CD4-positive, alpha-beta memory T cell (primary cell): ENCODE measurements around the gene EDC4. TPM values are rescaled to one million over a fixed set of nuclear protein-coding genes. Genes with fewer than 3 reads are reported as not detected.

Experiments
- CTCF ChIA-PET: fragments of 350-600 bp; sonication (Branson Sonifier 250); formaldehyde crosslinking; loops from one replicate; lab custom pipeline; 2021; ENCODE audit warnings: inconsistent platforms; ENCODE audit not compliant: partially characterized antibody; lab: Charles Lee
- POLR2A ChIA-PET: fragments of 350-600 bp; sonication (Branson Sonifier 250); formaldehyde crosslinking; loops from one replicate; lab custom pipeline; 2021; ENCODE audit not compliant: partially characterized antibody; lab: Charles Lee
- DNase-seq, 5 donors: peaks; one replicate each; pipeline versions ENCODE4 v3.0.0 to v3.0.0-alpha.2; 2020 to 2022; ENCODE audit warnings: mixed read lengths in 1 of 5
- H3K27ac ChIP-seq: one replicate; pipeline ENCODE4 v1.7.0; 2013; ENCODE audit warnings: low read depth, low read length
- H3K27me3 ChIP-seq: 2 replicates; pipeline ENCODE4 v1.7.0; 2013; ENCODE audit warnings: mild to moderate bottlenecking, low read length, moderate library complexity; ENCODE audit not compliant: insufficient read depth
- H3K36me3 ChIP-seq: 2 replicates; pipeline ENCODE4 v1.7.0; 2013; ENCODE audit warnings: mild to moderate bottlenecking, low read length, moderate library complexity; ENCODE audit not compliant: insufficient read depth
- H3K4me1 ChIP-seq: 2 replicates; pipeline ENCODE4 v1.7.0; 2013; ENCODE audit warnings: mild to moderate bottlenecking, low read length, moderate library complexity; ENCODE audit not compliant: insufficient read depth
- H3K4me3 ChIP-seq, 2 donors: one replicate each; pipeline ENCODE4 v1.7.0; 2013; ENCODE audit warnings: low read length in 2 of 2, mild to moderate bottlenecking in 1 of 2
- H3K9me3 ChIP-seq, 2 donors: one replicate each; pipeline ENCODE4 v1.7.0; 2013; ENCODE audit warnings: low read length in 2 of 2, control low read depth in 1 of 2; ENCODE audit not compliant: control insufficient read depth in 1 of 2
- H3K27ac Mint-ChIP-seq, 7 donors: one replicate each; pipeline ENCODE4 v1.8.0; 2020 to 2021; ENCODE audit warnings: mixed read lengths in 7 of 7, mild to moderate bottlenecking in 6 of 7, inconsistent platforms in 3 of 7, moderate library complexity in 3 of 7
- H3K27me3 Mint-ChIP-seq, 2 donors: one replicate each; pipeline ENCODE4 v1.8.0; 2020 to 2021; ENCODE audit warnings: mixed read lengths in 2 of 2
- H3K36me3 Mint-ChIP-seq, 2 donors: one replicate each; pipeline ENCODE4 v1.8.0; 2020 to 2021; ENCODE audit warnings: mixed read lengths in 2 of 2, inconsistent platforms in 1 of 2, mild to moderate bottlenecking in 1 of 2
- H3K4me1 Mint-ChIP-seq, 4 donors: one replicate each; pipeline ENCODE4 v1.8.0; 2020 to 2021; ENCODE audit warnings: mixed read lengths in 4 of 4, mild to moderate bottlenecking in 1 of 4
- H3K4me3 Mint-ChIP-seq, 8 donors: one replicate each; pipeline ENCODE4 v1.8.0; 2020 to 2021; ENCODE audit warnings: mixed read lengths in 8 of 8, mild to moderate bottlenecking in 7 of 8, moderate library complexity in 6 of 8, inconsistent platforms in 3 of 8
- H3K9me3 Mint-ChIP-seq, 8 donors: one replicate each; pipeline ENCODE4 v1.8.0; 2020 to 2021; ENCODE audit warnings: mixed read lengths in 8 of 8, mild to moderate bottlenecking in 5 of 8, inconsistent platforms in 3 of 8, moderate library complexity in 1 of 8
- intact Hi-C: fragments of 100-400 bp; cut with micrococcal nuclease; formaldehyde crosslinking; loops from one replicate; pipeline ENCODE4 v1.15.1; 2023
- polyA plus RNA-seq, 2 donors: library from polyadenylated mRNA; unstranded; fragments of 300-500 nt; fragmentation: Illumina TruSeq; gene quantifications; one replicate each; pipeline ENCODE4 v1.2.3, GENCODE V29; 2021
- total RNA-seq, 2 experiments: library from RNA; stranded (reverse); gene quantifications; one replicate each; pipeline ENCODE4 v1.2.3, GENCODE V29; 2021

Gene EDC4
- total and polyA plus RNA-seq, 4 experiments from 2014 or later = 18.5 to 144 (median 89.4) TPM

GRCh38 chr16:67865318-67865717 is 7.5 kb upstream of the EDC4 start:
- H3K4me1 Mint-ChIP-seq = peaks cover 5 to 15% (median 9%) of the 10 kb centered on the region in 4 donors
- POLR2A ChIA-PET = interaction anchor here (0.8 kb wide), 1 partner anchor 18 kb away, joined by 3 read pairs; the partner anchor contains the start of gene CENPT
- no peaks in the 10 kb centered on the region for H3K27me3 Mint-ChIP-seq
- H3K36me3 Mint-ChIP-seq = peaks cover 6 to 31% of the 10 kb centered on the region in 2 donors
- Histone ChIP-seq H3K27ac (no peak overlapping the region), H3K4me1 (no peaks in the 10 kb centered on the region), H3K27me3 (no peaks in the 10 kb centered on the region), H3K9me3 (no peaks in the 10 kb centered on the region), H3K4me3 (no peak overlapping the region), H3K36me3 (peaks cover 26% of the 10 kb centered on the region)
- H3K9me3 Mint-ChIP-seq = no peaks in the 10 kb centered on the region
- H3K4me3 Mint-ChIP-seq = no peak overlapping the region
- intact Hi-C loops = loop anchor here (1.0 kb wide), 1 partner anchor 49 kb away; no protein-coding TSS in a partner anchor
- no peak for DNase-seq
- peak overlapping the region in 2 of 7 donors; percentile 30 to 59 for H3K27ac Mint-ChIP-seq
- CTCF ChIA-PET = interaction anchor here (0.5 to 5.8 kb wide), 8 partner anchors 9 to 344 kb away, joined by 3 to 46 read pairs (median 4); no protein-coding TSS in a partner anchor

DNA sequence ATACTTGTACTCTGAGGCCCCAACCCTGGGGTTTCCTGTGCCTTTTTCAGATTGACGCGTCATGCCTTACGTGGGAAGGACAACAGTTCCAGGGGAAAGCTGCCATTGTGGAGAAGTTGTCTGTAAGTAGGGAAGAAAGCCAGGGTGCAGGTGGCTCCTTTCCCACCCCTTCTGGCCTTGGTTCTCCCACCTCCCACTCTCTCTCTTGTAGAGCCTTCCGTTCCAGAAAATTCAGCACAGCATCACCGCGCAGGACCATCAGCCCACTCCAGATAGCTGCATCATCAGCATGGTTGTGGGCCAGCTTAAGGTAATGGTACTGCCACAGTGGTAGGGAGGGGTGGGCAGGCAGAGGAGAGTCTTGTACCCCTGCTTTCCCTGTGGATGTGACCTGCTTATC is 4.6 kb upstream of the EDC4 start:
- Histone ChIP-seq H3K27ac (no peak overlapping the region), H3K9me3 (no peaks in the 10 kb centered on the region), H3K4me3 (no peak overlapping the region), H3K36me3 (peaks cover 14% of the 10 kb centered on the region), H3K27me3 (no peaks in the 10 kb centered on the region), H3K4me1 (peaks cover 6% of the 10 kb centered on the region)
- no peaks in the 10 kb centered on the region for H3K9me3 Mint-ChIP-seq
- POLR2A ChIA-PET = no interaction called here
- peaks cover 5 to 18% (median 7%) of the 10 kb centered on the region in 4 donors for H3K4me1 Mint-ChIP-seq
- no peak overlapping the region for H3K27ac Mint-ChIP-seq
- intact Hi-C loops = no loop called here
- CTCF ChIA-PET = interaction anchor here (1.9 to 3.1 kb wide), 2 partner anchors 15 to 52 kb away, joined by 5 to 15 read pairs; no protein-coding TSS in a partner anchor
- H3K4me3 Mint-ChIP-seq = no peak overlapping the region
- H3K36me3 Mint-ChIP-seq = peaks cover 13 to 37% of the 10 kb centered on the region in 2 donors
- no peaks in the 10 kb centered on the region for H3K27me3 Mint-ChIP-seq
- no peak for DNase-seq

DNA sequence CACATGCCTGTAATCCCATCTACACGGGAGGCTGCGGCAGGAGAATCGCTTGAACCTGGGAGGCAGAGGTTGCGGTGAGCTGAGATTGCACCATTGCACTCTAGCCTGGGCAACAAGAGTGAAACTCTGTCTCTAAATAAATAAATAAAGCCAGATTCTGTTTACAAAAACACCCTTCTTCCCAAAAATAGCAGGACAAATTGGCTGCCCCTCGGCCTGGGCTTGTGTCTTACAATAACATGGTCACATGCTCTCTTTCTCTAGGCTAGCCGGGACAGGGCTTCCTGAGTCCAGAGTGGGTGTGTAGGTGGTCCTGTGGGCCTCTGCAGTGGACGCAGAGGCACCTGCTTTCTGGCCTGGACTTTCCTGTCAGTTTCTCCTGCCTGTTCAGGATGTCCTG is 3.2 kb upstream of the EDC4 start:
- CTCF ChIA-PET = interaction anchor here (1.7 to 3.1 kb wide), 2 partner anchors 14 to 53 kb away, joined by 5 to 15 read pairs; no protein-coding TSS in a partner anchor
- Histone ChIP-seq H3K27ac (no peak overlapping the region), H3K4me3 (no peak overlapping the region), H3K4me1 (peaks cover 18% of the 10 kb centered on the region), H3K36me3 (peaks cover 14% of the 10 kb centered on the region), H3K27me3 (no peaks in the 10 kb centered on the region), H3K9me3 (no peaks in the 10 kb centered on the region)
- intact Hi-C loops = no loop called here
- POLR2A ChIA-PET = no interaction called here
- no peaks in the 10 kb centered on the region for H3K27me3 Mint-ChIP-seq
- H3K4me1 Mint-ChIP-seq = peaks cover 14 to 31% (median 18%) of the 10 kb centered on the region in 4 donors
- no peak overlapping the region for H3K4me3 Mint-ChIP-seq
- H3K9me3 Mint-ChIP-seq = no peaks in the 10 kb centered on the region
- no peak for DNase-seq
- H3K36me3 Mint-ChIP-seq = peaks cover 10 to 45% of the 10 kb centered on the region in 2 donors
- H3K27ac Mint-ChIP-seq = peak overlapping the region in 2 of 7 donors; percentile 53 to 77

DNA sequence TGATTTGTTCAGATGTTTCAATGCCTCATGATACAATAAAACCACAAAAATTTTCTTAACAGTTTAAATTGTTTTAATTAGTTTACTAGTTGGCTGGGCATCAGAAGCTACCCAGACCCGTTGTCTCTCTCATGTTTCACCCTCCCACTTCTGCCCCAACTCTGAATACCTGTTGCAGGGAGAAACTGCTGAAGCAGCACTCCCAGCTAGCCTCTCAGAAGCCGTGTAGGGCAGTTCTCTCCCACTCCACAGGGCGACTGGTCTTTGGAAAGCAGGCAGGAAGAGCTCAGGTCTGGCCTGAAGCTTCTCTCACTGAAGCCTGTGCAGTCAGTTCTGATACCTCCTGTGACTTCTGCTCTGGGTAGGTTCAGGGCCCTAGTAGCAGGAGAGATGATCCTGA is 1.6 kb upstream of the EDC4 start:
- no peak overlapping the region for H3K27ac ChIP-seq
- H3K4me3 ChIP-seq = no peak overlapping the region
- peak overlapping the region in 3 of 7 donors; percentile 13 to 82 (median 65) for H3K27ac Mint-ChIP-seq
- CTCF ChIA-PET = interaction anchor here (0.7 to 1.6 kb wide), 5 partner anchors 13 to 350 kb away, joined by 3 to 9 read pairs (median 3); partner anchors contain the start of gene NRN1L
- H3K27me3 ChIP-seq = no peaks in the 10 kb centered on the region
- H3K4me3 Mint-ChIP-seq = peak overlapping the region in 2 of 8 donors; percentile 46 to 95
- no peaks in the 10 kb centered on the region for H3K9me3 ChIP-seq
- H3K9me3 Mint-ChIP-seq = peaks cover 0 to 1% (median 0%) of the 10 kb centered on the region in 8 donors
- peaks cover 34% of the 10 kb centered on the region for H3K4me1 ChIP-seq
- intact Hi-C loops = no loop called here
- H3K36me3 ChIP-seq = peaks cover 18% of the 10 kb centered on the region
- H3K4me1 Mint-ChIP-seq = peaks cover 25 to 43% (median 32%) of the 10 kb centered on the region in 4 donors
- H3K27me3 Mint-ChIP-seq = no peaks in the 10 kb centered on the region
- DNase-seq = no peak
- H3K36me3 Mint-ChIP-seq = peaks cover 8 to 52% of the 10 kb centered on the region in 2 donors
- POLR2A ChIA-PET = interaction anchor here (0.5 to 3.7 kb wide), 7 partner anchors 9 to 211 kb away, joined by 3 to 29 read pairs (median 4); partner anchors contain the start of genes ACD and PSMB10

- no peak for DNase-seq
- H3K9me3 Mint-ChIP-seq = peaks cover 0 to 1% (median 0%) of the 10 kb centered on the region in 8 donors
- H3K27ac Mint-ChIP-seq = peak overlapping the region; percentile 79 to 95 (median 91)
- peak overlapping the region; percentile 82 to 95 (median 94) for H3K4me3 Mint-ChIP-seq
- Histone ChIP-seq H3K36me3 (peaks cover 25% of the 10 kb centered on the region), H3K27me3 (no peaks in the 10 kb centered on the region), H3K4me1 (peaks cover 36% of the 10 kb centered on the region), H3K9me3 (no peaks in the 10 kb centered on the region), H3K4me3 (peak overlapping the region; percentile 57 to 90), H3K27ac (peak overlapping the region; percentile 91)
- POLR2A ChIA-PET = interaction anchor here (0.8 to 3.7 kb wide), 7 partner anchors 8 to 212 kb away, joined by 3 to 29 read pairs (median 4); partner anchors contain the start of genes ACD, CENPT, NUTF2 and PSMB10
- no peaks in the 10 kb centered on the region for H3K27me3 Mint-ChIP-seq
- H3K36me3 Mint-ChIP-seq = peaks cover 14 to 54% of the 10 kb centered on the region in 2 donors
- peaks cover 25 to 43% (median 33%) of the 10 kb centered on the region in 4 donors for H3K4me1 Mint-ChIP-seq
- intact Hi-C loops = loop anchor here (1.0 kb wide), 2 partner anchors 26 to 30 kb away; partner anchors contain the start of genes NUTF2 and THAP11
- CTCF ChIA-PET = interaction anchor here (1.0 to 1.6 kb wide), 4 partner anchors 12 to 351 kb away, joined by 3 to 9 read pairs (median 3); partner anchors contain the start of gene NRN1L
Observed at GRCh38 chr16:67872131-67872630, 671 bp upstream of the EDC4 start.

DNA sequence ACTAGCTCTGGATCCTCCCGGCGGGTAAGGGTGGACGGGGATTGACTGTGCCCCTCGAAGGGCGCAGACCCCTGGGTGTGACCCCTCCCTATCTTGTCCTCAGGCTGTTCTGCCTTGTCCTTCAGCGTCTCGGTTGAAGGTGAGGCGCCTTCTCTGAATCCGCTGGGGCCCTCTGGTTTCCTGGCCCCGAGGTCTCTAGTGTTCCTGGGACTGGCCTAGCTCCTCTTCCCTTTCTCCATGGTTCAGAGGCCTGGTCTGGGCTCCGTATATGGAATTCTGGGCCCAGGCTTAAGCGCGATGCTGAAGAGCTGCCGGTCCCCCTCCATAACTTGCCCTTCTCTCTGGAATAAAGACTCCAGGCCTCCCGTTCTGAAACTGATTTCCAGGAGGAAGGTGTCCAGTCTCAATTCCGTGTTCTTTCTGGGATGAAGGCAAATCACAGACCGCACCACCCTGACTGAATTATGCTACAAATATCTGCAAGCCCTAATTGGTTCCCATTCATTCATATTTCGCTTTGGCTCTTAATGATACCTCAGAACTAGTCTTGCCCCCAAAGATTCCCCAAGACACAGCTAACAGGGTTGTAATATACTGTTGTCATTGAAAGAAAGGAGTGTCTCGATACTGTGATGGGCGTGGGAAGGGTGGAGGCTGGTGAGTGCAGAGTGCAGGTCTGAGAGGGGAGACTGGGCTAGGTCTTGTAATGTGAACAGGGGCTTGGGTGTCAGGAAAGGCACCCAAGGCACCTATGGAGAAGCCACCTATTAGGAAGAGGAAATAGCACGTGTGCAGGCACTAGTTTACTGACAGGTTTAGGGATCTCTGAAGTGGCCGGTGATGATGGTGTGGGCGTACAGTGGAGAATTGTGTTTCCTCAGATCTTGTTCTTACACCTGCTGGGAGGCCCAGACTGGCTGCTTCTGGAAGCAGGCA is 851 bp downstream of the EDC4 start:
- Mint-ChIP-seq H3K27me3 (no peaks in the 10 kb centered on the region), H3K9me3 (peaks cover 0 to 1% (median 0%) of the 10 kb centered on the region in 8 donors), H3K27ac (peak overlapping the region; percentile 82 to 96 (median 95)), H3K4me1 (peaks cover 25 to 43% (median 33%) of the 10 kb centered on the region in 4 donors), H3K4me3 (peak overlapping the region; percentile 82 to 95 (median 94)), H3K36me3 (peaks cover 19 to 65% of the 10 kb centered on the region in 2 donors)
- Histone ChIP-seq H3K27me3 (no peaks in the 10 kb centered on the region), H3K9me3 (no peaks in the 10 kb centered on the region), H3K4me3 (peak overlapping the region; percentile 88 to 90), H3K4me1 (peaks cover 36% of the 10 kb centered on the region), H3K36me3 (peaks cover 37% of the 10 kb centered on the region), H3K27ac (peak overlapping the region; percentile 91)
- DNase-seq = peak in 1 of 5 donors; percentile 13
- CTCF ChIA-PET = interaction anchor here (0.7 to 2.0 kb wide), 11 partner anchors 10 to 353 kb away, joined by 3 to 7 read pairs (median 3); no protein-coding TSS in a partner anchor
- POLR2A ChIA-PET = interaction anchor here (0.6 to 3.7 kb wide), 18 partner anchors 9 to 213 kb away, joined by 3 to 29 read pairs (median 4); partner anchors contain the start of genes ACD, CENPT, DDX28 and DUS2
- intact Hi-C loops = no loop called here
